ENCODE measurements around the gene CNN3. TPM values are rescaled to one million over a fixed set of nuclear protein-coding genes. Genes with fewer than 3 reads are reported as not detected.

The CNN3 gene
- total and polyA plus RNA-seq, 2 of the 4 experiments (the other 2 are of a cell fraction): 249 to 552 TPM

DNA sequence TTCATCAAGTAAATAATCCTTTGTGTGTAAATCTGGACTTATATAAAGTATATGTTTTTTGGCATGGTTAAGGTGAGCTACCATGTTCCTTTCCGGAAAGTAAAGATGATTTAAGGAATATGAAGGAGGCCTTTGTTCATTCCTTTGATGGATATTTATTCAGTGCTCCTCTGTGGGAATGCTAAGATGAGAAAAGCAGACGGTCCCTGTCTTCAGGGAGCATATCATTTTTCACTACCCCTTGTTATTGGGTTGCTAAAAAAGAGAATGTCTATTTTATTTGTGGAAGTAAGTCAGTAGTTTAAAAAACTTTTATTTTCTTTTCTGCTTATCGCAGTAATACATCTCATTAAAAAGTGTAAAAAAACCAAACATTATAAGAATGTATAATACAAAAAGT lies 35.1 kb upstream of the CNN3 start:
- Histone ChIP-seq H2BK20ac (ENCODE audit: low read depth, low read length) (no peak overlapping the region), H2BK5ac (ENCODE audit: low read depth, low read length, poor library complexity, severe bottlenecking) (no peak overlapping the region), H3K4ac (ENCODE audit: low read depth, low read length) (no peak overlapping the region), H4K5ac (ENCODE audit: low read depth, low read length) (no peak overlapping the region), H3K27me3 (ENCODE audit: control insufficient read depth, insufficient read depth, low read length) (no peaks in the 10 kb centered on the region), H3K4me2 (ENCODE audit: low read depth, low read length) (no peak overlapping the region), H3K9ac (ENCODE audit: low read depth, low read length) (no peak overlapping the region), H3K4me3 (ENCODE audit: insufficient read depth, low read depth, low read length) (no peak overlapping the region), H3K14ac (replicated peaks; ENCODE audit: low read depth, low read length) (no peak overlapping the region), H3K4me1 (ENCODE audit: control insufficient read depth, insufficient read depth, low read length) (no peaks in the 10 kb centered on the region), H2AK9ac (replicated peaks; ENCODE audit: low read depth, low read length, poor library complexity) (no peak overlapping the region), H3K79me1 (ENCODE audit: low read depth in 1 of 2, low read length in 2 of 2) (no peaks in the 10 kb centered on the region), H3K23ac (ENCODE audit: low read depth, low read length) (no peak overlapping the region), H4K91ac (ENCODE audit: insufficient read depth, low read depth, low read length) (no peak overlapping the region), H3K56ac (ENCODE audit: extremely low read depth, insufficient read depth, low read length) (no peak overlapping the region), H2BK120ac (ENCODE audit: low read depth, low read length) (no peak overlapping the region), H3K27ac (ENCODE audit: insufficient read depth, low read length) (no peak overlapping the region), H3K18ac (ENCODE audit: low read depth, low read length) (no peak overlapping the region), H3K36me3 (ENCODE audit: control insufficient read depth, insufficient read depth, low read length) (no peaks in the 10 kb centered on the region), H3K9me3 (ENCODE audit: control insufficient read depth, insufficient read depth, low read length) (no peaks in the 10 kb centered on the region), H4K20me1 (ENCODE audit: insufficient read depth, low read length) (no peaks in the 10 kb centered on the region), H2BK15ac (ENCODE audit: low read depth, low read length) (no peak overlapping the region), H3K9me1 (ENCODE audit: insufficient read depth, low read length) (no peaks in the 10 kb centered on the region), H4K8ac (ENCODE audit: low read depth in 2 of 2, low read length in 2 of 2) (no peak overlapping the region; a peak in 1 of 4 replicates), H2AFZ (replicated peaks; ENCODE audit: low read length, poor library complexity) (no peak overlapping the region), H2AK5ac (ENCODE audit: low read depth, low read length) (no peak overlapping the region)
- BruUV-seq (replicated peaks): no TSS peak
- dilution Hi-C loops (cut with HindIII; ENCODE audit: low sequenced_read_pairs, unreplicated experiment) (no loop called here), in situ Hi-C loops (cut with MboI; ENCODE audit: low sequenced_read_pairs) (no loop called here), intact Hi-C loops (cut with micrococcal nuclease) (no loop called here)
- CTCF ChIA-PET: no interaction called here
- TF ChIP-seq, protein P1, sequence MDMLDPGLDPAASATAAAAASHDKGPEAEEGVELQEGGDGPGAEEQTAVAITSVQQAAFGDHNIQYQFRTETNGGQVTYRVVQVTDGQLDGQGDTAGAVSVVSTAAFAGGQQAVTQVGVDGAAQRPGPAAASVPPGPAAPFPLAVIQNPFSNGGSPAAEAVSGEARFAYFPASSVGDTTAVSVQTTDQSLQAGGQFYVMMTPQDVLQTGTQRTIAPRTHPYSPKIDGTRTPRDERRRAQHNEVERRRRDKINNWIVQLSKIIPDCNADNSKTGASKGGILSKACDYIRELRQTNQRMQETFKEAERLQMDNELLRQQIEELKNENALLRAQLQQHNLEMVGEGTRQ (IDR thresholded peaks at IDR 0.05; ENCODE audit: low read depth, low read length): no peak
- TF ChIP-seq, protein P2, sequence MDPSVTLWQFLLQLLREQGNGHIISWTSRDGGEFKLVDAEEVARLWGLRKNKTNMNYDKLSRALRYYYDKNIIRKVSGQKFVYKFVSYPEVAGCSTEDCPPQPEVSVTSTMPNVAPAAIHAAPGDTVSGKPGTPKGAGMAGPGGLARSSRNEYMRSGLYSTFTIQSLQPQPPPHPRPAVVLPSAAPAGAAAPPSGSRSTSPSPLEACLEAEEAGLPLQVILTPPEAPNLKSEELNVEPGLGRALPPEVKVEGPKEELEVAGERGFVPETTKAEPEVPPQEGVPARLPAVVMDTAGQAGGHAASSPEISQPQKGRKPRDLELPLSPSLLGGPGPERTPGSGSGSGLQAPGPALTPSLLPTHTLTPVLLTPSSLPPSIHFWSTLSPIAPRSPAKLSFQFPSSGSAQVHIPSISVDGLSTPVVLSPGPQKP (IDR thresholded peaks at IDR 0.05; ENCODE audit: borderline replicate concordance, low read depth, low read length): no peak
- TF ChIP-seq RFX5 (IDR thresholded peaks at IDR 0.05; ENCODE audit: low read depth, low read length) (no peak), FOS (IDR thresholded peaks at IDR 0.05; ENCODE audit: low read depth, low read length) (no peak), POLR2A (IDR thresholded peaks at IDR 0.05; ENCODE audit: low read depth, low read length) (no peak), MAZ (IDR thresholded peaks at IDR 0.05; ENCODE audit: borderline replicate concordance, low read depth, low read length) (no peak), NFE2L2 (IDR thresholded peaks at IDR 0.05; ENCODE audit: low read depth, low read length) (no peak), BHLHE40 (IDR thresholded peaks at IDR 0.05; ENCODE audit: low read depth, low read length) (no peak), MXI1 (IDR thresholded peaks at IDR 0.05; ENCODE audit: borderline replicate concordance, low read depth, low read length) (no peak), CHD1 (IDR thresholded peaks at IDR 0.05; ENCODE audit: low read depth, low read length) (no peak), RAD21 (IDR thresholded peaks at IDR 0.05; ENCODE audit: low read length) (no peak), RCOR1 (IDR thresholded peaks at IDR 0.05; ENCODE audit: insufficient replicate concordance, low read length) (no peak), MAFK (IDR thresholded peaks at IDR 0.05; ENCODE audit: low read depth, low read length) (no peak), SMC3 (IDR thresholded peaks at IDR 0.05; ENCODE audit: low read depth, low read length) (no peak), CEBPB (IDR thresholded peaks at IDR 0.05; ENCODE audit: low read depth, low read length) (no peak)
- TF ChIP-seq, protein P3, sequence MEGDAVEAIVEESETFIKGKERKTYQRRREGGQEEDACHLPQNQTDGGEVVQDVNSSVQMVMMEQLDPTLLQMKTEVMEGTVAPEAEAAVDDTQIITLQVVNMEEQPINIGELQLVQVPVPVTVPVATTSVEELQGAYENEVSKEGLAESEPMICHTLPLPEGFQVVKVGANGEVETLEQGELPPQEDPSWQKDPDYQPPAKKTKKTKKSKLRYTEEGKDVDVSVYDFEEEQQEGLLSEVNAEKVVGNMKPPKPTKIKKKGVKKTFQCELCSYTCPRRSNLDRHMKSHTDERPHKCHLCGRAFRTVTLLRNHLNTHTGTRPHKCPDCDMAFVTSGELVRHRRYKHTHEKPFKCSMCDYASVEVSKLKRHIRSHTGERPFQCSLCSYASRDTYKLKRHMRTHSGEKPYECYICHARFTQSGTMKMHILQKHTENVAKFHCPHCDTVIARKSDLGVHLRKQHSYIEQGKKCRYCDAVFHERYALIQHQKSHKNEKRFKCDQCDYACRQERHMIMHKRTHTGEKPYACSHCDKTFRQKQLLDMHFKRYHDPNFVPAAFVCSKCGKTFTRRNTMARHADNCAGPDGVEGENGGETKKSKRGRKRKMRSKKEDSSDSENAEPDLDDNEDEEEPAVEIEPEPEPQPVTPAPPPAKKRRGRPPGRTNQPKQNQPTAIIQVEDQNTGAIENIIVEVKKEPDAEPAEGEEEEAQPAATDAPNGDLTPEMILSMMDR (conservative IDR thresholded peaks at IDR 0.05; ENCODE audit: low read depth, low read length): no peak
- DNase-seq (no peak), ATAC-seq (ENCODE audit: low read depth) (no peak)
- no CpG with 5 or more reads among the region's 3 CpGs for WGBS, 2 experiments (ENCODE audit: extremely low coverage in 2 of 2, insufficient read length in 1 of 2)
- POLR2A ChIA-PET (ENCODE audit: unreplicated experiment): no interaction called here

All from IMR-90 (cell line).